A673 (cell line): Measurements from ENCODE around the gene MRPS10.

Experiments used
- EZH2 ChIP-seq: fragments of 200-600 bp; sonication (generic); IDR thresholded peaks from 2 replicates; pipeline ENCODE4 v1.6.1; 2017; ENCODE audit warnings: borderline replicate concordance, low read depth, mild to moderate bottlenecking, mixed read lengths, antibody characterized with exemption, low read length; ENCODE audit not compliant: poor library complexity, severe bottlenecking
- TF ChIP-seq, protein P1 (sequence below): fragments of 300-800, 200-600 bp; sonication (generic); conservative IDR thresholded peaks from 2 replicates; pipeline ENCODE4 v1.5.1; 2017; ENCODE audit warnings: low read depth, mild to moderate bottlenecking, antibody characterized with exemption, low read length, moderate library complexity, mixed read lengths

DNA sequence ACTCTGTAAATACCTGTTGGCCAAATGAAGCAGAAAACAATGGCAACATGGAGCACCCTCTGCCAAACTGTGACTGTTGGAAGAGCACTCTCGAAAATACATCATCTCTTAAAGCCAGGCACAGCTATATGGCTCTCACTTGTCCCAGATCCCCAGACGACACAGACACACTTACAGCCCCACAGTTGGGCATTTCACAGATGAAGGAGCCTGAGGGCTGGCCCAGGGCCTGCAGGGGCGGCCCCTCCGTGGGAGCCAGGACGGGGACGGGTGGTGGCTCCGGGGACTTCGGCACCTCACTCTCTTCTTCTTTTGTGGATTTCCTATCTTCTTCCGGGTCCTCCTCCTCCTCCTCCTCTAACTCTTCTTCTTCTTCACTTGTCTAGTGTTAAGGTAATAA, 18.4 kb upstream of the MRPS10 start:
- no peak for TF ChIP-seq EZH2
- TF ChIP-seq, protein P1, sequence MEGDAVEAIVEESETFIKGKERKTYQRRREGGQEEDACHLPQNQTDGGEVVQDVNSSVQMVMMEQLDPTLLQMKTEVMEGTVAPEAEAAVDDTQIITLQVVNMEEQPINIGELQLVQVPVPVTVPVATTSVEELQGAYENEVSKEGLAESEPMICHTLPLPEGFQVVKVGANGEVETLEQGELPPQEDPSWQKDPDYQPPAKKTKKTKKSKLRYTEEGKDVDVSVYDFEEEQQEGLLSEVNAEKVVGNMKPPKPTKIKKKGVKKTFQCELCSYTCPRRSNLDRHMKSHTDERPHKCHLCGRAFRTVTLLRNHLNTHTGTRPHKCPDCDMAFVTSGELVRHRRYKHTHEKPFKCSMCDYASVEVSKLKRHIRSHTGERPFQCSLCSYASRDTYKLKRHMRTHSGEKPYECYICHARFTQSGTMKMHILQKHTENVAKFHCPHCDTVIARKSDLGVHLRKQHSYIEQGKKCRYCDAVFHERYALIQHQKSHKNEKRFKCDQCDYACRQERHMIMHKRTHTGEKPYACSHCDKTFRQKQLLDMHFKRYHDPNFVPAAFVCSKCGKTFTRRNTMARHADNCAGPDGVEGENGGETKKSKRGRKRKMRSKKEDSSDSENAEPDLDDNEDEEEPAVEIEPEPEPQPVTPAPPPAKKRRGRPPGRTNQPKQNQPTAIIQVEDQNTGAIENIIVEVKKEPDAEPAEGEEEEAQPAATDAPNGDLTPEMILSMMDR: no peak
